Neural progenitor cell (in vitro differentiated cells): ENCODE results near the gene MUCL3.

Experiments used
- EZH2 ChIP-seq: fragments of 200-600 bp; sonication (generic); IDR thresholded peaks from 2 replicates; pipeline ENCODE4 v1.6.1; 2017; ENCODE audit warnings: antibody characterized with exemption, mild to moderate bottlenecking, moderate library complexity
- EZH2phosphoT487 ChIP-seq: fragments of 200-600 bp; sonication (generic); IDR thresholded peaks from 2 replicates; pipeline ENCODE4 v1.6.1; 2017; ENCODE audit warnings: antibody characterized with exemption
- TF ChIP-seq, protein P1 (sequence below): fragments of 200-600 bp; sonication (generic); IDR thresholded peaks from 2 replicates; pipeline ENCODE4 v1.5.1; 2017; ENCODE audit warnings: antibody characterized with exemption, mild to moderate bottlenecking

DNA sequence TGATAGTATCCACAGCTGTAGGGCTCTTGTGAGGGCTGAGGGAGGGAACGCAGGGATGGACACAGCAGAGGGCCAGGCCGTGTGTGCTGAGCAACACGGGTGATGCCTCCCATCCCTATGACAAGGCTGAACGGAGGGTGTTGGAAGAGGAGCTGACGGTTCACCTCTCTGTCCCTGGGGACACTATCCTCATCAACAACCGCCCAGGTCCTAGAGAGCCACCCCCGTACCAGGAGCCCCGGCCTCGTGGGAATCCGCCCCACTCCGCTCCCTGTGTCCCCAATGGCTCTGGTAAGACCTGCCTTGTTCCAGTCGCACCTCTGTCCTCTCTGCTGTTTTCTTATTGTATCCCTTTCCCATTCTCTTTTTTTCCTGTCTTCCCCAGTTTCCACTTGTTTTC is 46.4 kb upstream of the MUCL3 start:
- TF ChIP-seq, protein P1, sequence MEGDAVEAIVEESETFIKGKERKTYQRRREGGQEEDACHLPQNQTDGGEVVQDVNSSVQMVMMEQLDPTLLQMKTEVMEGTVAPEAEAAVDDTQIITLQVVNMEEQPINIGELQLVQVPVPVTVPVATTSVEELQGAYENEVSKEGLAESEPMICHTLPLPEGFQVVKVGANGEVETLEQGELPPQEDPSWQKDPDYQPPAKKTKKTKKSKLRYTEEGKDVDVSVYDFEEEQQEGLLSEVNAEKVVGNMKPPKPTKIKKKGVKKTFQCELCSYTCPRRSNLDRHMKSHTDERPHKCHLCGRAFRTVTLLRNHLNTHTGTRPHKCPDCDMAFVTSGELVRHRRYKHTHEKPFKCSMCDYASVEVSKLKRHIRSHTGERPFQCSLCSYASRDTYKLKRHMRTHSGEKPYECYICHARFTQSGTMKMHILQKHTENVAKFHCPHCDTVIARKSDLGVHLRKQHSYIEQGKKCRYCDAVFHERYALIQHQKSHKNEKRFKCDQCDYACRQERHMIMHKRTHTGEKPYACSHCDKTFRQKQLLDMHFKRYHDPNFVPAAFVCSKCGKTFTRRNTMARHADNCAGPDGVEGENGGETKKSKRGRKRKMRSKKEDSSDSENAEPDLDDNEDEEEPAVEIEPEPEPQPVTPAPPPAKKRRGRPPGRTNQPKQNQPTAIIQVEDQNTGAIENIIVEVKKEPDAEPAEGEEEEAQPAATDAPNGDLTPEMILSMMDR = no peak
- no peak for TF ChIP-seq EZH2phosphoT487
- TF ChIP-seq EZH2 = no peak
